OCI-LY7 (cell line): Measurements from ENCODE around the gene SLC27A1.

Source experiments
- EZH2phosphoT487 ChIP-seq: fragments of 200-600 bp; sonication (generic); IDR thresholded peaks from 2 replicates; pipeline ENCODE4 v1.6.1; 2018; ENCODE audit warnings: low read depth, borderline replicate concordance, mild to moderate bottlenecking, mixed run types, antibody characterized with exemption, low read length, moderate library complexity, mixed read lengths
- TF ChIP-seq, protein P1 (sequence below): fragments of 200-600 bp; sonication (generic); conservative IDR thresholded peaks from 2 replicates; pipeline ENCODE4 v1.5.1; 2014; ENCODE audit warnings: mild to moderate bottlenecking, antibody characterized with exemption, low read length, moderate library complexity, mixed read lengths

DNA sequence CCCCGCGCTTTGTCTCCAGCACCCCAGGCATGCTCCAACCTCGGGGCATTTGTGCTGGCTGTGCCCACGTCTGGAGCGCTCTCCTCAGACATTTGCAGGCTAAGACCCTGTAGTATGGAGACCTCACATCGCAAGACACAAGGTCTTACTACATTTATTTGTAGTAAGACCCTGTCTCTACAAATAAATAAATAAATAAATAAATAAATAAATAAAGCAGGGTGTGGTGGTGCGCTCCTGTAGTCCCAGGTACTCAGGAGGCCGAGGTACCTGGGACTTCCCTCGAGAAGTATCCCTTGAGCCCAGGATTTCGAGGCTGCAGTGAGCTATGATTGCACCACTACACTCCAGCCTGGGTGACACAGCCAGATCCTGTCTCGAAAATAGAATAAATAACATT lies 14.2 kb upstream of the SLC27A1 start:
- TF ChIP-seq, protein P1, sequence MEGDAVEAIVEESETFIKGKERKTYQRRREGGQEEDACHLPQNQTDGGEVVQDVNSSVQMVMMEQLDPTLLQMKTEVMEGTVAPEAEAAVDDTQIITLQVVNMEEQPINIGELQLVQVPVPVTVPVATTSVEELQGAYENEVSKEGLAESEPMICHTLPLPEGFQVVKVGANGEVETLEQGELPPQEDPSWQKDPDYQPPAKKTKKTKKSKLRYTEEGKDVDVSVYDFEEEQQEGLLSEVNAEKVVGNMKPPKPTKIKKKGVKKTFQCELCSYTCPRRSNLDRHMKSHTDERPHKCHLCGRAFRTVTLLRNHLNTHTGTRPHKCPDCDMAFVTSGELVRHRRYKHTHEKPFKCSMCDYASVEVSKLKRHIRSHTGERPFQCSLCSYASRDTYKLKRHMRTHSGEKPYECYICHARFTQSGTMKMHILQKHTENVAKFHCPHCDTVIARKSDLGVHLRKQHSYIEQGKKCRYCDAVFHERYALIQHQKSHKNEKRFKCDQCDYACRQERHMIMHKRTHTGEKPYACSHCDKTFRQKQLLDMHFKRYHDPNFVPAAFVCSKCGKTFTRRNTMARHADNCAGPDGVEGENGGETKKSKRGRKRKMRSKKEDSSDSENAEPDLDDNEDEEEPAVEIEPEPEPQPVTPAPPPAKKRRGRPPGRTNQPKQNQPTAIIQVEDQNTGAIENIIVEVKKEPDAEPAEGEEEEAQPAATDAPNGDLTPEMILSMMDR: no peak
- no peak for TF ChIP-seq EZH2phosphoT487
